GM12892 (cell line): ENCODE results near the gene MYL6B.

Experiments
- DNase-seq: peaks from one replicate; pipeline ENCODE4 v3.0.0; 2011; ENCODE audit not compliant: insufficient read length
- FAIRE-seq: peaks from 2 replicates; lab custom pipeline; 2011; peaks lifted over from hg19 to GRCh38; lab: Jason Lieb, UNC
- POLR2A ChIP-seq: IDR thresholded peaks from 2 replicates; pipeline ENCODE4 v1.6.1; 2011; ENCODE audit warnings: low read depth, low read length, control low read depth
- POLR2AphosphoS5 ChIP-seq: IDR thresholded peaks from 2 replicates; pipeline ENCODE4 v1.6.1; 2011; ENCODE audit warnings: low read depth, low read length, control low read depth
- TAF1 ChIP-seq: IDR thresholded peaks from 2 replicates; pipeline ENCODE4 v1.6.1; 2011; ENCODE audit warnings: low read depth, mild to moderate bottlenecking, control low read depth, low read length, borderline replicate concordance

The MYL6B gene

GRCh38 chr12:56163533-56164344 is 11.4 kb downstream of the MYL6B start:
- DNase-seq (no peak), FAIRE-seq (no peak)

GRCh38 chr12:56164345-56164729 is 11.9 kb downstream of the MYL6B start:
- TF ChIP-seq TAF1 (no peak), POLR2AphosphoS5 (peak; percentile 60; the same call in 1 of the 2 replicates), POLR2A (peak; percentile 57; the same call in 1 of the 2 replicates)
- DNase-seq (no peak), FAIRE-seq (no peak)

More at GRCh38 chr12:56163533-56164344, 11.4 kb downstream of the MYL6B start:
- TF ChIP-seq POLR2AphosphoS5 (peak; percentile 60), TAF1 (no peak), POLR2A (peak; percentile 58; the same call in 1 of the 2 replicates)

DNA sequence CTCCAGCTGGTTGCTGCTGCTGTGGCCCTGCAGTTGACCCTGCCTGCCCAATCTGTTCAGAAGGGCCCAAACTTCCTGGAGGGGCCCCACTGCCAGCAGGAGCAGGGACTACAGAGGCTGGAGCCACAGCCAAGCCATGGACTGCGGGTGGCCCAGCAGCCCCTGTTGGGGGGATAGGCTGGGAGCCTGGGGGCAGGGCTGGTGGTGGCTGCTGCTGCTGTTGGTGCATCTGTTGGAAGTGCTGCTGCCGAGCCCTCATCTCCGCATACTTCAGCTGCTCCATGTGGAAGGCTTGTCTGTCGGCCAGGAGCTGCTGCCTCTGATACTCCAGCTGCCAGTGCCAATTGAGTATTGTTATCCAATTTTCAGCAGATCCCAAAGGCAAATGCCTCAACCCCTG is 13.0 kb downstream of the MYL6B start:
- TF ChIP-seq POLR2A (peak; percentile 63; the same call in 1 of the 2 replicates), TAF1 (no peak), POLR2AphosphoS5 (no peak)
- FAIRE-seq (no peak), DNase-seq (no peak)

GRCh38 chr12:56169229-56169759 is 16.9 kb downstream of the MYL6B start:
- FAIRE-seq = no peak
- no peak for DNase-seq
- TF ChIP-seq POLR2A (0 out of 2 replicates have a peak, but pooled peaks have one; percentile 21), POLR2AphosphoS5 (0 out of 2 replicates have a peak, but pooled peaks have one; percentile 4), TAF1 (no peak)

- FAIRE-seq (no peak), DNase-seq (no peak)
- TF ChIP-seq POLR2A = no peak
- no peak for TF ChIP-seq POLR2AphosphoS5
- TF ChIP-seq TAF1 = no peak
Measured at GRCh38 chr12:56172839-56173238, 20.5 kb downstream of the MYL6B start.

DNA sequence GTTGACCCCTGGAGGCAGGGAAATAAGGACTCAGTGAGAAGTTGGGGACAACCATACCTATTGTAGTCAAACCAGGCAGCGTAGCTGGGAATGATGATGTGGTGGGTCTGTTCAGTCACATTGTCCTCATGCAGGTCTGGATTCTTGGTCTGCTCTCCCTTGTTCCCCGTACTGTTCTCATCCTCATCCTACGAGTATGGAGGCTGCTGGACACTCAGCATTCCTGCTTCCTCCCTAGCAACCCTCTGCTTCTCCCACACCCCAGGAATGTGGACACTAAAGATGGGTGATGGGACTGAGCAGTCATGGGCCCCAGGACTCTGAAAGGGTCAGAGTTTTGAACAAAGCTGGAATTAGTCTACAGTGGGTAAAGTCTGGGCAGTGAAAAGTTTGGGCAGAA is 26.0 kb downstream of the MYL6B start:
- FAIRE-seq (no peak), DNase-seq (no peak)
- no peak for TF ChIP-seq POLR2AphosphoS5
- no peak; the same call in 1 of the 2 replicates for TF ChIP-seq POLR2A
- TF ChIP-seq TAF1 = no peak

GRCh38 chr12:56186957-56187356 is 34.6 kb downstream of the MYL6B start:
- TF ChIP-seq POLR2AphosphoS5 = no peak
- no peak for TF ChIP-seq TAF1
- TF ChIP-seq POLR2A = no peak
- FAIRE-seq = no peak

GRCh38 chr12:56188131-56188777 is 35.9 kb downstream of the MYL6B start:
- FAIRE-seq = no peak
- no peak for TF ChIP-seq POLR2A
- TF ChIP-seq POLR2AphosphoS5 = no peak
- no peak for TF ChIP-seq TAF1
- DNase-seq = no peak

More at GRCh38 chr12:56186957-56187356, 34.6 kb downstream of the MYL6B start:
- no peak for DNase-seq

DNA sequence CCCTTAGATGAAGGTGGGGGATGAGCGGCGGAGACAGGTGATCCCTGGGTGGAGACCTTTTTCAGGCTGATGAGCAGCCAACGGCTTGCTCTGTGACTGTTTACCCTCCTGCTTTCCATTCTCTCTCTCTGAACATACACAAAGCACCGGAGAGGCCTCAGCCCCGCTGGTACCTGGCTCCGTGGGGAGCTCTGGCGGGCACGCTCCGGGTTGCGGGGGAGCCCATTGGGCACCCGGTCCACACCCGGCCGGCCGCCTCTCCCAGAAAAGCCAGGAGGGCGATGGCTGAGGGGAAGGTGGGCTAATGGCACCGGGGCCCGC is 36.4 kb downstream of the MYL6B start:
- FAIRE-seq = no peak
- DNase-seq = no peak
- TF ChIP-seq TAF1 = no peak
- TF ChIP-seq POLR2A = no peak
- TF ChIP-seq POLR2AphosphoS5 = no peak

DNA sequence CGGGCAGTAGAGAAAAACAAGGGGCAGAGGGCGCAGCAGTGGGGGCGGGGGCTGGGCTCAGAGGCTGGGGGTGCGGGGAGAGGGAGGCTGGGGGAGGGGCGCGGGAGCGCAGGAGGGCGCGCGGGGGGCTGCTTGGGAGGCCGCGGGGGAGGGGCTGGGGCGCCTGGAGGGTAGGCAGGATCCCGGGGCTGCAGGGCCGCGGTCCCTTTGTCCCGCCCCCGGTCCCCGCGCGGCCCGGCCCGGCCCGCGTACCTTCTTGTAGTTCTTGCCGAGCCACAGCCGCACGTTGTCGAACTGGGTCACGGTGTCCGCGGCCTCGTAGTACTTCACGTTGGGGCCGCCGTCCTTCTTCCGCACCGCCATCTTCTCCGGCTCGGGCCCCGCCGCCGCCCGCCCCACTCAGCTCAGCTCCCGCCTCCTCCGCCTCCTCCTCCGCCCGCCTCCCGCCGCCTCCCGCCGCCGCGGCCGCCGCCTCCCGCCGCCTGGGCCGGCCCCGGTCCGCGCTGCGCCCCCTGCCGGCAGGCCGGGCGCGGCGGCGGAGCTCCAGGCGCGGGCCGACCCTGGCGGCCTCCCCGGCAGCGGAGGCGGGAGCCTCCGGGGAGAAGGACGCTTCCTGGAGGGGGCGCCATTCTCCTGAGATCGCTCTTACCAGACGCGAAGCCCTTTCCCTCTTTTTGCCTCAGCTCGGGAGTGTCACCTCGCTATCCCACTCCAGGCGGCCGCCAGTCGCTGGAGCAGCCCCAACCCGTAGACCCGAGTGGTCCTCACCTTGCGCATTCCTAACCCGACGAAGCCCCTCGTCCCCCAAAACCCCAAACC is 36.9 kb downstream of the MYL6B start, which contains the start of gene SMARCC2:
Gene SMARCC2 (minus strand): TSS at position 385 of the 819 bp plus-strand sequence. CDS start 22 bp downstream, at position 363.
- TF ChIP-seq POLR2A (peak; percentile 45; the same call in 1 of the 2 replicates), POLR2AphosphoS5 (no peak; the same call in 1 of the 2 replicates)
- DNase-seq (peak; percentile 85), FAIRE-seq (peak; percentile 86)
